Nephron (organoid): ENCODE measurements around the gene KANSL1.

Experiments used
- H3K27ac Mint-ChIP-seq, 3 experiments: 2 replicates each; pipeline ENCODE4 v1.8.0; 2020; ENCODE audit warnings: mixed read lengths in 3 of 3, mild to moderate bottlenecking in 2 of 3, moderate library complexity in 1 of 3
- H3K27me3 Mint-ChIP-seq: 2 replicates; pipeline ENCODE4 v1.8.0; 2021; ENCODE audit warnings: low read depth, mild to moderate bottlenecking, moderate library complexity, mixed read lengths
- H3K36me3 Mint-ChIP-seq: 2 replicates; pipeline ENCODE4 v1.8.0; 2020; ENCODE audit warnings: low read depth, mixed read lengths
- H3K4me1 Mint-ChIP-seq: 2 replicates; pipeline ENCODE4 v1.8.0; 2020; ENCODE audit warnings: mixed read lengths
- H3K4me3 Mint-ChIP-seq, 3 experiments: 2 replicates each; pipeline ENCODE4 v1.8.0; 2020; ENCODE audit warnings: mild to moderate bottlenecking in 3 of 3, mixed read lengths in 3 of 3, moderate library complexity in 2 of 3
- H3K9me3 Mint-ChIP-seq: 2 replicates; pipeline ENCODE4 v1.8.0; 2020; ENCODE audit warnings: mixed read lengths
- CTCF ChIP-seq, 3 experiments: fragments of 200-600 bp; sonication (generic); IDR thresholded peaks; one replicate each; pipeline ENCODE4 v1.5.0; 2021; ENCODE audit warnings: antibody characterized with exemption in 3 of 3; ENCODE audit not compliant: unreplicated experiment in 3 of 3

The KANSL1 gene

GRCh38 chr17:46001390-46002310 lies 191.6 kb downstream of the KANSL1 start:
- H3K27me3 Mint-ChIP-seq: peaks cover 12% of the 10 kb centered on the region
- H3K27ac Mint-ChIP-seq: no peak overlapping the region
- H3K4me1 Mint-ChIP-seq: no peaks in the 10 kb centered on the region
- H3K9me3 Mint-ChIP-seq: no peaks in the 10 kb centered on the region
- TF ChIP-seq CTCF (IDR thresholded peaks at IDR 0.05; ENCODE audit: unreplicated experiment in 3 of 3): no peak
- no peaks in the 10 kb centered on the region for H3K36me3 Mint-ChIP-seq
- H3K4me3 Mint-ChIP-seq: no peak overlapping the region

- Mint-ChIP-seq H3K27ac (no peak overlapping the region), H3K9me3 (no peaks in the 10 kb centered on the region), H3K4me1 (no peaks in the 10 kb centered on the region), H3K36me3 (no peaks in the 10 kb centered on the region), H3K27me3 (peaks cover 12% of the 10 kb centered on the region), H3K4me3 (no peak overlapping the region)
- no peak for TF ChIP-seq CTCF (IDR thresholded peaks at IDR 0.05; ENCODE audit: unreplicated experiment in 3 of 3)
These were observed 192.5 kb downstream of the KANSL1 start for GRCh38 chr17:46000757-46001156.

GRCh38 chr17:46000292-46000691 lies 192.9 kb downstream of the KANSL1 start:
- TF ChIP-seq CTCF (IDR thresholded peaks at IDR 0.05; ENCODE audit: unreplicated experiment in 3 of 3): no peak
- H3K4me1 Mint-ChIP-seq: peaks cover 3% of the 10 kb centered on the region
- H3K27me3 Mint-ChIP-seq: peaks cover 12% of the 10 kb centered on the region
- H3K27ac Mint-ChIP-seq: no peak overlapping the region
- no peaks in the 10 kb centered on the region for H3K36me3 Mint-ChIP-seq
- no peaks in the 10 kb centered on the region for H3K9me3 Mint-ChIP-seq
- H3K4me3 Mint-ChIP-seq: no peak overlapping the region

GRCh38 chr17:45999900-46000290 lies 193.3 kb downstream of the KANSL1 start:
- no peaks in the 10 kb centered on the region for H3K9me3 Mint-ChIP-seq
- no peaks in the 10 kb centered on the region for H3K36me3 Mint-ChIP-seq
- H3K27me3 Mint-ChIP-seq: peaks cover 12% of the 10 kb centered on the region
- H3K4me3 Mint-ChIP-seq: no peak overlapping the region
- H3K27ac Mint-ChIP-seq: no peak overlapping the region
- no peak for TF ChIP-seq CTCF (IDR thresholded peaks at IDR 0.05; ENCODE audit: unreplicated experiment in 3 of 3)
- H3K4me1 Mint-ChIP-seq: peaks cover 5% of the 10 kb centered on the region

- Mint-ChIP-seq H3K9me3 (no peaks in the 10 kb centered on the region), H3K4me1 (peaks cover 5% of the 10 kb centered on the region), H3K4me3 (no peak within 1 kb of the TSS), H3K27ac (no peak within 1 kb of the TSS), H3K27me3 (peaks cover 12% of the 10 kb centered on the region), H3K36me3 (no peaks in the 10 kb centered on the region)
- no peak for TF ChIP-seq CTCF (IDR thresholded peaks at IDR 0.05; ENCODE audit: unreplicated experiment in 3 of 3)
These were observed 194.0 kb downstream of the KANSL1 start, which contains the start of gene STH for GRCh38 chr17:45998987-45999899. TSS of gene STH (plus strand) at chr17:45999250. CDS start at chr17:45999280, 30 bp downstream.
